ENCODE measurements around the gene RGS8. TPM values are rescaled to one million over a fixed set of nuclear protein-coding genes. Genes with fewer than 3 reads are reported as not detected.

RGS8 gene
- total and polyA plus RNA-seq, 10 of the 15 experiments (the other 5 are each of a cell fraction or from before 2014, with no cell fraction given), result 0.03 to 0.62 (median 0.33) TPM

- no peak for ATAC-seq
- intact Hi-C loops (cut with micrococcal nuclease; ENCODE audit: unreplicated experiment), result no loop called here
- POLR2A ChIA-PET, result interaction anchor here (1.5 kb wide), 1 partner anchor 16 kb away, joined by 4 read pairs; no protein-coding TSS in a partner anchor
- no peak for TF ChIP-seq NFYA (IDR thresholded peaks at IDR 0.05; ENCODE audit: borderline replicate concordance, low read depth, low read length)
- TF ChIP-seq ZBTB40 (IDR thresholded peaks at IDR 0.05; ENCODE audit: borderline replicate concordance), result no peak
- no peak for TF ChIP-seq ETV6 (conservative IDR thresholded peaks at IDR 0.05 in 1 of 2, IDR thresholded peaks at IDR 0.05 in 1 of 2; ENCODE audit: borderline replicate concordance in 1 of 2, low read depth in 1 of 2)
- no peak for TF ChIP-seq KDM1A (IDR thresholded peaks at IDR 0.05; ENCODE audit: borderline replicate concordance)
- no peak for TF ChIP-seq ZZZ3 (IDR thresholded peaks at IDR 0.05; ENCODE audit: control insufficient read depth, insufficient read length, low read depth)
- TF ChIP-seq, protein P1, sequence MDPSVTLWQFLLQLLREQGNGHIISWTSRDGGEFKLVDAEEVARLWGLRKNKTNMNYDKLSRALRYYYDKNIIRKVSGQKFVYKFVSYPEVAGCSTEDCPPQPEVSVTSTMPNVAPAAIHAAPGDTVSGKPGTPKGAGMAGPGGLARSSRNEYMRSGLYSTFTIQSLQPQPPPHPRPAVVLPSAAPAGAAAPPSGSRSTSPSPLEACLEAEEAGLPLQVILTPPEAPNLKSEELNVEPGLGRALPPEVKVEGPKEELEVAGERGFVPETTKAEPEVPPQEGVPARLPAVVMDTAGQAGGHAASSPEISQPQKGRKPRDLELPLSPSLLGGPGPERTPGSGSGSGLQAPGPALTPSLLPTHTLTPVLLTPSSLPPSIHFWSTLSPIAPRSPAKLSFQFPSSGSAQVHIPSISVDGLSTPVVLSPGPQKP (IDR thresholded peaks at IDR 0.05; ENCODE audit: low read depth, low read length), result no peak
- TF ChIP-seq STAT3 (IDR thresholded peaks at IDR 0.05; ENCODE audit: low read depth, low read length), result no peak
- no peak for TF ChIP-seq SRF (IDR thresholded peaks at IDR 0.05; ENCODE audit: low read depth in 2 of 2, low read length in 2 of 2)
- no peak for TF ChIP-seq JUND (IDR thresholded peaks at IDR 0.05; ENCODE audit: low read depth, low read length)
- no peak for TF ChIP-seq KLF5 (IDR thresholded peaks at IDR 0.05; ENCODE audit: partially characterized antibody)
- TF ChIP-seq ZNF217 (IDR thresholded peaks at IDR 0.05), result no peak
- TF ChIP-seq WRNIP1 (IDR thresholded peaks at IDR 0.05; ENCODE audit: borderline replicate concordance, low read depth, low read length), result no peak
- TF ChIP-seq, protein P2, sequence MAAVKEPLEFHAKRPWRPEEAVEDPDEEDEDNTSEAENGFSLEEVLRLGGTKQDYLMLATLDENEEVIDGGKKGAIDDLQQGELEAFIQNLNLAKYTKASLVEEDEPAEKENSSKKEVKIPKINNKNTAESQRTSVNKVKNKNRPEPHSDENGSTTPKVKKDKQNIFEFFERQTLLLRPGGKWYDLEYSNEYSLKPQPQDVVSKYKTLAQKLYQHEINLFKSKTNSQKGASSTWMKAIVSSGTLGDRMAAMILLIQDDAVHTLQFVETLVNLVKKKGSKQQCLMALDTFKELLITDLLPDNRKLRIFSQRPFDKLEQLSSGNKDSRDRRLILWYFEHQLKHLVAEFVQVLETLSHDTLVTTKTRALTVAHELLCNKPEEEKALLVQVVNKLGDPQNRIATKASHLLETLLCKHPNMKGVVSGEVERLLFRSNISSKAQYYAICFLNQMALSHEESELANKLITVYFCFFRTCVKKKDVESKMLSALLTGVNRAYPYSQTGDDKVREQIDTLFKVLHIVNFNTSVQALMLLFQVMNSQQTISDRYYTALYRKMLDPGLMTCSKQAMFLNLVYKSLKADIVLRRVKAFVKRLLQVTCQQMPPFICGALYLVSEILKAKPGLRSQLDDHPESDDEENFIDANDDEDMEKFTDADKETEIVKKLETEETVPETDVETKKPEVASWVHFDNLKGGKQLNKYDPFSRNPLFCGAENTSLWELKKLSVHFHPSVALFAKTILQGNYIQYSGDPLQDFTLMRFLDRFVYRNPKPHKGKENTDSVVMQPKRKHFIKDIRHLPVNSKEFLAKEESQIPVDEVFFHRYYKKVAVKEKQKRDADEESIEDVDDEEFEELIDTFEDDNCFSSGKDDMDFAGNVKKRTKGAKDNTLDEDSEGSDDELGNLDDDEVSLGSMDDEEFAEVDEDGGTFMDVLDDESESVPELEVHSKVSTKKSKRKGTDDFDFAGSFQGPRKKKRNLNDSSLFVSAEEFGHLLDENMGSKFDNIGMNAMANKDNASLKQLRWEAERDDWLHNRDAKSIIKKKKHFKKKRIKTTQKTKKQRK (IDR thresholded peaks at IDR 0.05; ENCODE audit: low read depth, low read length), result no peak
- TF ChIP-seq ZNF207 (IDR thresholded peaks at IDR 0.05; ENCODE audit: borderline replicate concordance), result no peak
- TF ChIP-seq BACH1 (IDR thresholded peaks at IDR 0.05; ENCODE audit: borderline replicate concordance), result no peak
- TF ChIP-seq FOXM1 (IDR thresholded peaks at IDR 0.05; ENCODE audit: low read depth, low read length), result no peak
Observed at GRCh38 chr1:182646739-182647138, 37.6 kb downstream of the RGS8 start.

More at GRCh38 chr1:182646739-182647138, 37.6 kb downstream of the RGS8 start:
- Histone ChIP-seq H3K4me1 (ENCODE audit: control insufficient read depth, insufficient read depth, low read length) (peaks cover 46% of the 10 kb centered on the region), H2AFZ (ENCODE audit: control insufficient read depth, low read depth, low read length) (no peak overlapping the region), H3K9ac (ENCODE audit: control insufficient read depth, insufficient read depth, low read length) (no peak overlapping the region), H3K27ac (ENCODE audit: control insufficient read depth, insufficient read depth) (no peak overlapping the region), H3K27me3 (replicated peaks in 1 of 2; ENCODE audit: control insufficient read depth in 2 of 2, insufficient read depth in 2 of 2, low read length in 1 of 2) (no peaks in the 10 kb centered on the region), H4K20me1 (ENCODE audit: control insufficient read depth, insufficient read depth) (no peaks in the 10 kb centered on the region), H3K36me3 (ENCODE audit: control insufficient read depth in 2 of 2, insufficient read depth in 2 of 2, low read length in 1 of 2) (no peaks in the 10 kb centered on the region), H3K4me2 (ENCODE audit: control insufficient read depth, insufficient read depth) (no peak overlapping the region), H3K4me3 (no peak overlapping the region), H3K9me3 (replicated peaks; ENCODE audit: control insufficient read depth, insufficient read depth, low read length) (no peaks in the 10 kb centered on the region), H3K79me2 (ENCODE audit: control insufficient read depth, insufficient read depth, low read length) (no peaks in the 10 kb centered on the region)
- SMC1A ChIA-PET (ENCODE audit: uncharacterized antibody, unreplicated experiment), result interaction anchor here (0.7 to 10.1 kb wide), 6 partner anchors 16 to 142 kb away, joined by 4 to 78 read pairs (median 28); no protein-coding TSS in a partner anchor
- WGBS (ENCODE audit: insufficient coverage, insufficient replicate concordance, low lambda C conversion rate, missing lambda C conversion rate), result 100% methylated on average over 2 of the region's 2 CpGs
- FAIRE-seq (no peak), DNase-seq (ENCODE audit: low read depth, low spot score) (no peak)
- in situ Hi-C loops (cut with MboI), result no loop called here
- BruUV-seq (replicated peaks), result no TSS peak
- RAD21 ChIA-PET (ENCODE audit: unreplicated experiment), result interaction anchor here (1.3 to 3.8 kb wide), 4 partner anchors 30 to 135 kb away, joined by 6 to 24 read pairs (median 14); no protein-coding TSS in a partner anchor
- CTCF ChIA-PET, result interaction anchor here (1.2 to 6.9 kb wide), 5 partner anchors 18 to 136 kb away, joined by 4 to 61 read pairs (median 13); no protein-coding TSS in a partner anchor

Data from GM12878 (cell line).